ENCODE results near the gene UGT1A4. TPM values are rescaled to one million over a fixed set of nuclear protein-coding genes. Genes with fewer than 3 reads are reported as not detected.

UGT1A4 gene
- total RNA-seq, 4 donors from 2014 or later: 0.51 TPM; not detected in 3

DNA sequence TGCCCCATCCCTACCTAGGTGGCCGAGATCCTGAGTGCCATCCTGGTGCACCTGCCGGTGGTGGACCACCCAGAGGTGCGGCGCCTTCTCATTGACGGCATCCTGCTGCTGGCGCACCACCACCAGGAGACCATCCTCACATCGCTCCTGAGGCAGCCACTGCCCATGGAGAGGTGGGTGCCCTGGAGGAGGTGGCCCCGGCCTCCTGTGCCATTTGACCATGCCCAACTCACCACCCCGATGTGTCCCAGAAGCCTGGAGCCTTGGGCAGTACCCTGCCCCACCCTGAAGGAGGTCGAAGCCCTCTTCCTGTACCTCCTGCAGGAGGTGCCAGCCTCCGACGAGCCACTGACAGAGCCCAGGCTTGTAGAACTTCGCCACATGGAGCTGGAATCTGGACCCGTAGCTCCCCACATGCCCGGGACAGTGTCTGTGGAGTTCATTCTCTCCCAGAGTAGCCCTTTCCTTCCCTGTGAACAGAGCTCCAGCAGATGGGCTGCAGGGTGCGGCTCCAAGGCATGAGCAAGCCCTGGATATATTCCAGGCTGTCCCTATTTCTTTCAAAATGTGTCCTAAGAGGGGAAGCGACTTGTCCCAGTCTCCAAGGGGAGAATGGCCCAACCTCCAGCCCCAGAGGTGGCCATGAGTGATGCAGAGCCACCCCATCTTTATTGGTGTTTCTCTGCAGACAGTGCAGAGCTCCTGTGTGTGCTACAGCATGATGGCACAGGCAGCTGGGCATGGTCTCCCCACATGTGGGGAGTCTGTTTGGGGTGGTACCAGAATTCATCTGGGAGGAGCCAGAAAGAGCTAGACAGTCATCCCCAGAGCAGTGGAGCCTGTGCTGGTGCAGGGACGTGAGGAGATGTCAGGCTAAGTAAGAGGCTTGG lies 101.6 kb downstream of the UGT1A4 start:
- Histone ChIP-seq H3K9me3 (no peaks in the 10 kb centered on the region), H3K27me3 (no peaks in the 10 kb centered on the region), H3K4me1 (no peaks in the 10 kb centered on the region), H3K36me3 (no peaks in the 10 kb centered on the region), H3K4me3 (no peak overlapping the region), H3K27ac (no peak overlapping the region)
- intact Hi-C loops (cut with DNase I; ENCODE audit: low total_unique reads): no loop called here
- ATAC-seq: no peak
- DNase-seq: no peak
- no peak for TF ChIP-seq POLR2A (IDR thresholded peaks at IDR 0.05)
- TF ChIP-seq, protein P1, sequence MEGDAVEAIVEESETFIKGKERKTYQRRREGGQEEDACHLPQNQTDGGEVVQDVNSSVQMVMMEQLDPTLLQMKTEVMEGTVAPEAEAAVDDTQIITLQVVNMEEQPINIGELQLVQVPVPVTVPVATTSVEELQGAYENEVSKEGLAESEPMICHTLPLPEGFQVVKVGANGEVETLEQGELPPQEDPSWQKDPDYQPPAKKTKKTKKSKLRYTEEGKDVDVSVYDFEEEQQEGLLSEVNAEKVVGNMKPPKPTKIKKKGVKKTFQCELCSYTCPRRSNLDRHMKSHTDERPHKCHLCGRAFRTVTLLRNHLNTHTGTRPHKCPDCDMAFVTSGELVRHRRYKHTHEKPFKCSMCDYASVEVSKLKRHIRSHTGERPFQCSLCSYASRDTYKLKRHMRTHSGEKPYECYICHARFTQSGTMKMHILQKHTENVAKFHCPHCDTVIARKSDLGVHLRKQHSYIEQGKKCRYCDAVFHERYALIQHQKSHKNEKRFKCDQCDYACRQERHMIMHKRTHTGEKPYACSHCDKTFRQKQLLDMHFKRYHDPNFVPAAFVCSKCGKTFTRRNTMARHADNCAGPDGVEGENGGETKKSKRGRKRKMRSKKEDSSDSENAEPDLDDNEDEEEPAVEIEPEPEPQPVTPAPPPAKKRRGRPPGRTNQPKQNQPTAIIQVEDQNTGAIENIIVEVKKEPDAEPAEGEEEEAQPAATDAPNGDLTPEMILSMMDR (IDR thresholded peaks at IDR 0.05 in 4 of 5, conservative IDR thresholded peaks at IDR 0.05 in 1 of 5): no peak
- in situ Hi-C loops (cut with MboI; ENCODE audit: low sequenced_read_pairs in 4 of 4): no loop called here

DNA sequence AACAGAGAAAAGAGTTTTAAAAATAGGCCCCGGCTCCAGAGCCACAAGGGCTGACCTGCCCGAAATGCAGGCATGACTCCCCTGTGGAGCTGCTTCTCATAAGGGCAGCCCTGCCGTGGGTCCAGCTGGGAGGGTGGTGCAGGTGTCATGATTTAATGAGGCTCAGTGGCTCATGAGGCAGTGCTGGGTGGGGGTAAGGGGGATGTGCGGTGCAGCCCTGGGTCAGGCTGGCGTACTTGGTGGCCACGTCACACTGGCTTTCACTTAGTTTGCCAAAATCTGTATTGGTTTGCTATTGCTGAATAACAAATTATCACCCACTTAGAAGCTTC lies 102.2 kb downstream of the UGT1A4 start:
- DNase-seq: no peak
- in situ Hi-C loops (cut with MboI; ENCODE audit: low sequenced_read_pairs in 4 of 4): no loop called here

DNA sequence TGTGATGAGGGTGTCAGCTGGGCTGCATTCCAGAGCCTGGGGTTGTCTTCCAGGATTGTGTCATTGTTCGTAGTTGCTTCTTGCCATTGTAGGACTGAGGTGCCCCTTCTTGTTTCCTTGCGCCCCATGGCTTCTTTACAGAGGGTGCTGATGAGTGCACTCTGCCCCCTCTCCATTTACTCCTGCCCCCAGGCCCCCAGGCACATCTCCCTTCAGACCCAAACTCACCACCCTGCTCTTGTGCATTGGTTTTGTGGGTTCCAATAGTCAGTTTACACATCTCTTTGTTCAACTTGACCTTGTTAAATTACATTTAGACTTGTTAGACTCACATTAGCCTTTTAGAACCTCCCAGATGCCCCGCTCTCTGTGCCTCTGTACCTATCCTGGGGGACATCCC lies 102.7 kb downstream of the UGT1A4 start:
- DNase-seq (no peak), ATAC-seq (no peak)
- in situ Hi-C loops (cut with MboI; ENCODE audit: low sequenced_read_pairs in 4 of 4): no loop called here
- H3K36me3 ChIP-seq: no peaks in the 10 kb centered on the region
- intact Hi-C loops (cut with DNase I; ENCODE audit: low total_unique reads): no loop called here
- H3K9me3 ChIP-seq: no peaks in the 10 kb centered on the region
- H3K4me3 ChIP-seq: no peak overlapping the region
- no peak overlapping the region for H3K27ac ChIP-seq
- no peaks in the 10 kb centered on the region for H3K4me1 ChIP-seq
- TF ChIP-seq, protein P1 (IDR thresholded peaks at IDR 0.05 in 4 of 5, conservative IDR thresholded peaks at IDR 0.05 in 1 of 5): no peak
- no peaks in the 10 kb centered on the region for H3K27me3 ChIP-seq

More for the DNA sequence above, 102.2 kb downstream of the UGT1A4 start:
- Histone ChIP-seq H3K27me3 (no peaks in the 10 kb centered on the region), H3K4me1 (no peaks in the 10 kb centered on the region), H3K9me3 (no peaks in the 10 kb centered on the region), H3K36me3 (no peaks in the 10 kb centered on the region), H3K27ac (no peak overlapping the region), H3K4me3 (no peak overlapping the region)
- intact Hi-C loops (cut with DNase I; ENCODE audit: low total_unique reads): no loop called here
- TF ChIP-seq, protein P1 (IDR thresholded peaks at IDR 0.05 in 4 of 5, conservative IDR thresholded peaks at IDR 0.05 in 1 of 5): no peak
- TF ChIP-seq POLR2A (IDR thresholded peaks at IDR 0.05): no peak
- no peak for ATAC-seq

DNA sequence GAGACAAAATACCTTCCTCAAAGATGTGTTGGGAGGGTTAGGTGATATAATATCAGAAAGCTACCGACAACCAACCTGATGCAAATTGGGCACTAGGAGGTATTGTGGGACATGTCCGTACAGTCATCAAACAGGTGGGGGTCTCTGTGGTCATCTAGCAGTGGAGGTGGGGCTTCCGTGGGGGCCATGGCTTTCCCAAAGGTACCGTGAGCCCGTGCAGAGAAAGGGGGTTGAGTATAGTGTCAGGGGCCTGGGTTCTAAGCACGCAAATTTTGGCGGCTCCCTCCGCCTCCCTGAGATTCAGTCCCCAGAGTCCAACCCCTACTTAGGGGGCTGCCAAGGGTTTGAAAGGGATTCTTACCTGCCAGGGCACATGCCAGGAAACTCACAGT lies 103.2 kb downstream of the UGT1A4 start:
- DNase-seq: no peak
- H3K27me3 ChIP-seq: no peaks in the 10 kb centered on the region
- intact Hi-C loops (cut with DNase I; ENCODE audit: low total_unique reads): no loop called here
- ATAC-seq: no peak
- no peak overlapping the region for H3K4me3 ChIP-seq
- in situ Hi-C loops (cut with MboI; ENCODE audit: low sequenced_read_pairs in 4 of 4): no loop called here
- H3K9me3 ChIP-seq: no peaks in the 10 kb centered on the region
- H3K36me3 ChIP-seq: no peaks in the 10 kb centered on the region
- H3K27ac ChIP-seq: no peak overlapping the region
- TF ChIP-seq POLR2A (IDR thresholded peaks at IDR 0.05): no peak
- TF ChIP-seq, protein P1 (IDR thresholded peaks at IDR 0.05 in 4 of 5, conservative IDR thresholded peaks at IDR 0.05 in 1 of 5): no peak
- H3K4me1 ChIP-seq: no peaks in the 10 kb centered on the region

Measured in gastrocnemius medialis (tissue), 4 donors.